IMR-90 (cell line): ENCODE results near the gene ZNF775. TPM values are rescaled to one million over a fixed set of nuclear protein-coding genes. Genes with fewer than 3 reads are reported as not detected.
A peak's percentile ranks its signal among the peaks of the same experiment; 100 is the strongest.

ENCODE experiments used
- ATAC-seq: fragments of 200-7000 bp; cut with Tn5 transposase; 2 replicates; pipeline ENCODE4 v1.9.1; 2020; ENCODE audit warnings: low read depth, mild to moderate bottlenecking, moderate library complexity
- BruUV-seq: library from RNA; stranded (reverse); fragments of 400-500 nt; replicated peaks from 2 replicates; lab custom pipeline; 2021; lab: Mats Ljungman, UMichigan
- CTCF ChIA-PET: fragments of 300-600 bp; formaldehyde crosslinking; extraction: SDS; loops from one replicate; lab custom pipeline; 2021; ENCODE audit warnings: antibody characterized with exemption; lab: Yijun Ruan, JAX
- POLR2A ChIA-PET: fragments of 300-600 bp; sonication (Branson Sonifier 250); formaldehyde crosslinking; loops from one replicate; lab custom pipeline; 2022; ENCODE audit warnings: antibody characterized with exemption; ENCODE audit not compliant: unreplicated experiment; lab: Charles Lee
- DNase-seq: peaks from one replicate; pipeline ENCODE4 v3.0.0; 2013
- H2AFZ ChIP-seq: replicated peaks from 2 replicates; pipeline ENCODE3; 2013; ENCODE audit warnings: low read length, mild to moderate bottlenecking; ENCODE audit not compliant: poor library complexity
- H2AK5ac ChIP-seq: 2 replicates; pipeline ENCODE4 v1.6.1; 2013; ENCODE audit warnings: low read depth, low read length, inconsistent platforms
- H2AK9ac ChIP-seq: replicated peaks from 2 replicates; pipeline ENCODE3; 2013; ENCODE audit warnings: mild to moderate bottlenecking, low read depth, low read length, moderate library complexity; ENCODE audit not compliant: poor library complexity
- H2BK120ac ChIP-seq: 2 replicates; pipeline ENCODE4 v1.6.1; 2013; ENCODE audit warnings: low read depth, low read length, inconsistent platforms
- H2BK15ac ChIP-seq: 3 replicates; pipeline ENCODE4 v1.6.1; 2013; ENCODE audit warnings: low read depth, low read length, inconsistent platforms
- H2BK20ac ChIP-seq: 2 replicates; pipeline ENCODE4 v1.6.1; 2013; ENCODE audit warnings: low read depth, mild to moderate bottlenecking, inconsistent platforms, low read length, moderate library complexity
- H2BK5ac ChIP-seq: 2 replicates; pipeline ENCODE4 v1.6.1; 2013; ENCODE audit warnings: mild to moderate bottlenecking, low read depth, low read length, inconsistent platforms; ENCODE audit not compliant: poor library complexity, severe bottlenecking
- H3K14ac ChIP-seq: replicated peaks from 2 replicates; pipeline ENCODE4 v1.6.1; 2013; ENCODE audit warnings: low read depth, low read length, inconsistent platforms
- H3K18ac ChIP-seq: 2 replicates; pipeline ENCODE4 v1.6.1; 2013; ENCODE audit warnings: low read depth, low read length, control low read depth
- H3K23ac ChIP-seq: 2 replicates; pipeline ENCODE4 v1.6.1; 2013; ENCODE audit warnings: low read depth, low read length, inconsistent platforms
- H3K27ac ChIP-seq: 2 replicates; pipeline ENCODE4 v1.5.1; 2013; ENCODE audit warnings: mild to moderate bottlenecking, control low read depth, low read length; ENCODE audit not compliant: insufficient read depth
- H3K27me3 ChIP-seq: 2 replicates; pipeline ENCODE4 v1.6.1; 2013; ENCODE audit warnings: low read length; ENCODE audit not compliant: control insufficient read depth, insufficient read depth
- H3K36me3 ChIP-seq: 2 replicates; pipeline ENCODE4 v1.6.1; 2013; ENCODE audit warnings: low read length, mixed read lengths; ENCODE audit not compliant: control insufficient read depth, insufficient read depth
- H3K4ac ChIP-seq: 2 replicates; pipeline ENCODE4 v1.6.1; 2013; ENCODE audit warnings: low read depth, low read length, inconsistent platforms
- H3K4me1 ChIP-seq: 2 replicates; pipeline ENCODE4 v1.6.1; 2013; ENCODE audit warnings: low read length, mixed read lengths; ENCODE audit not compliant: control insufficient read depth, insufficient read depth
- H3K4me2 ChIP-seq: 2 replicates; pipeline ENCODE4 v1.6.1; 2013; ENCODE audit warnings: low read depth, mild to moderate bottlenecking, control low read depth, low read length, moderate library complexity
- H3K4me3 ChIP-seq: 2 replicates; pipeline ENCODE4 v1.5.1; 2013; ENCODE audit warnings: low read depth, mild to moderate bottlenecking, control low read depth, low read length, moderate library complexity; ENCODE audit not compliant: insufficient read depth
- H3K56ac ChIP-seq: 2 replicates; pipeline ENCODE4 v1.6.1; 2013; ENCODE audit warnings: low read length, inconsistent platforms; ENCODE audit not compliant: insufficient read depth; ENCODE audit errors: extremely low read depth
- H3K79me1 ChIP-seq, 2 experiments: 2 replicates each; pipeline ENCODE4 v1.6.1; 2013; ENCODE audit warnings: low read length in 2 of 2, inconsistent platforms in 1 of 2, low read depth in 1 of 2
- H3K9ac ChIP-seq: 2 replicates; pipeline ENCODE4 v1.6.1; 2013; ENCODE audit warnings: low read depth, low read length, control low read depth
- H3K9me1 ChIP-seq: 2 replicates; pipeline ENCODE4 v1.6.1; 2013; ENCODE audit warnings: low read length, inconsistent platforms; ENCODE audit not compliant: insufficient read depth
- H3K9me3 ChIP-seq: 2 replicates; pipeline ENCODE4 v1.6.1; 2013; ENCODE audit warnings: low read length; ENCODE audit not compliant: control insufficient read depth, insufficient read depth
- H4K20me1 ChIP-seq: 2 replicates; pipeline ENCODE4 v1.6.1; 2013; ENCODE audit warnings: low read length, inconsistent platforms; ENCODE audit not compliant: insufficient read depth
- H4K5ac ChIP-seq: 2 replicates; pipeline ENCODE4 v1.6.1; 2013; ENCODE audit warnings: mild to moderate bottlenecking, low read depth, low read length, control low read depth
- H4K8ac ChIP-seq, 2 experiments: 2 replicates each; pipeline ENCODE4 v1.6.1; 2013; ENCODE audit warnings: low read depth in 2 of 2, low read length in 2 of 2, control low read depth in 1 of 2, inconsistent platforms in 1 of 2
- H4K91ac ChIP-seq: 2 replicates; pipeline ENCODE4 v1.6.1; 2013; ENCODE audit warnings: low read depth, low read length, inconsistent platforms; ENCODE audit not compliant: insufficient read depth
- BHLHE40 ChIP-seq: fragments of 150-350 bp; IDR thresholded peaks from 2 replicates; pipeline ENCODE4 v1.6.1; 2016; ENCODE audit warnings: mild to moderate bottlenecking, low read depth, low read length
- CHD1 ChIP-seq: IDR thresholded peaks from 2 replicates; pipeline ENCODE4 v1.6.1; 2012; ENCODE audit warnings: low read depth, low read length, improper control_type of control experiment
- FOS ChIP-seq: fragments of 150-350 bp; IDR thresholded peaks from 2 replicates; pipeline ENCODE4 v1.6.1; 2016; ENCODE audit warnings: low read depth, low read length
- MAZ ChIP-seq: IDR thresholded peaks from 2 replicates; pipeline ENCODE4 v1.6.1; 2012; ENCODE audit warnings: low read depth, mild to moderate bottlenecking, low read length, improper control_type of control experiment, moderate library complexity, borderline replicate concordance
- MXI1 ChIP-seq: IDR thresholded peaks from 2 replicates; pipeline ENCODE4 v1.6.1; 2012; ENCODE audit warnings: low read depth, mild to moderate bottlenecking, low read length, moderate library complexity, borderline replicate concordance
- POLR2A ChIP-seq: IDR thresholded peaks from 2 replicates; pipeline ENCODE4 v1.6.1; 2012; ENCODE audit warnings: mild to moderate bottlenecking, low read depth, low read length
- RAD21 ChIP-seq: IDR thresholded peaks from 2 replicates; pipeline ENCODE4 v1.6.1; 2012; ENCODE audit warnings: low read length, improper control_type of control experiment
- RCOR1 ChIP-seq: IDR thresholded peaks from 2 replicates; pipeline ENCODE4 v1.6.1; 2012; ENCODE audit warnings: mild to moderate bottlenecking, low read length, improper control_type of control experiment; ENCODE audit not compliant: insufficient replicate concordance
- RFX5 ChIP-seq: IDR thresholded peaks from 2 replicates; pipeline ENCODE4 v1.8.0; 2012; ENCODE audit warnings: low read depth, mild to moderate bottlenecking, low read length, moderate library complexity
- SMC3 ChIP-seq: fragments of 150-350 bp; IDR thresholded peaks from 2 replicates; pipeline ENCODE4 v1.6.1; 2016; ENCODE audit warnings: low read depth, mild to moderate bottlenecking, antibody characterized with exemption, low read length, moderate library complexity
- WGBS, 2 experiments: methylation state at CpG; one replicate each; pipeline versions ENCODE4 v1.1.5 to v1.1.7; 2013; ENCODE audit warnings: missing lambda C conversion rate in 2 of 2; ENCODE audit not compliant: insufficient read length in 1 of 2; ENCODE audit errors: extremely low coverage in 2 of 2; 5-methylcytosine and 5-hydroxymethylcytosine counted together
- dilution Hi-C: fragments of 300-500 bp; cut with HindIII; formaldehyde crosslinking; loops from one replicate; pipeline ENCODE4 v1.14.3; 2018; ENCODE audit warnings: low sequenced_read_pairs; ENCODE audit not compliant: unreplicated experiment
- in situ Hi-C: fragments of 300-500 bp; cut with MboI; formaldehyde crosslinking; loops from 3 replicates; pipeline ENCODE4 v1.14.3; 2019; ENCODE audit warnings: low sequenced_read_pairs, inconsistent platforms, mixed read lengths
- intact Hi-C: fragments of 100-400 bp; cut with micrococcal nuclease; formaldehyde crosslinking; loops from 2 replicates; pipeline ENCODE4 v1.10.0; 2022
- polyA plus RNA-seq, 3 experiments: library from polyadenylated mRNA; depleted of rRNA; stranded (reverse); fragments of >200 nt; gene quantifications; 2 replicates each; pipeline ENCODE4 v1.2.3, GENCODE V29; 2012; ENCODE audit warnings: low replicate concordance in 1 of 3
- total RNA-seq: library from RNA; depleted of rRNA; stranded (reverse); fragments of >200 nt; gene quantifications from 2 replicates; pipeline ENCODE4 v1.2.3, GENCODE V29; 2012
- TF ChIP-seq, protein P1 (sequence below): fragments of 150-350 bp; IDR thresholded peaks from 2 replicates; pipeline ENCODE4 v1.6.1; 2017; ENCODE audit warnings: mild to moderate bottlenecking, antibody characterized with exemption, low read length, low read depth
- TF ChIP-seq, protein P2 (sequence below): fragments of 150-350 bp; IDR thresholded peaks from 2 replicates; pipeline ENCODE4 v1.6.1; 2016; ENCODE audit warnings: low read depth, mild to moderate bottlenecking, low read length, moderate library complexity, borderline replicate concordance

Gene ZNF775
- total and polyA plus RNA-seq, 2 of the 4 experiments (the other 2 are of a cell fraction): 1.4 to 2.6 TPM

DNA sequence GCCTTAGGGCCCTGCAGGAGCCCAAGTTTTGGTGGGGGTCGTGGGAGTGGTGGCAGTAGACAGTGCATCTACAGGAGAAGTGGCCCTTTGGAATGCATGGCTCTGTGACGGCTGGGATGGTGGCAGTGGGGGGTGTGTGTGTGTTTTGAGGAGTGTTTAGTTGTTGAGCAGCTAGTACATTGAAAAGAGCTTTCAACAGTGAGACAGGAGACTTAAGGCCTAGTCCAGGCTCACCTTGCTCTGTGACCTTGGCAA is 27.1 kb downstream of the ZNF775 start:
- no peaks in the 10 kb centered on the region; the same call in 1 of the 2 replicates for H3K36me3 ChIP-seq
- H4K8ac ChIP-seq: peak overlapping the region; percentile 57 to 73; a peak in 3 of 4 replicates
- no peak overlapping the region; the same call in 1 of the 2 replicates for H3K56ac ChIP-seq
- ChIA-PET CTCF (interaction anchor here (1.0 to 1.3 kb wide), 3 partner anchors 14 to 21 kb away, joined by 3 to 4 read pairs (median 4); no protein-coding TSS in a partner anchor), POLR2A (no interaction called here)
- peak overlapping the region; percentile 15 for H2BK5ac ChIP-seq
- dilution Hi-C loops: no loop called here
- peak overlapping the region; percentile 83 for H3K23ac ChIP-seq
- H2BK120ac ChIP-seq: peak overlapping the region; percentile 36; the same call in 1 of the 2 replicates
- peak overlapping the region; percentile 56; the same call in 1 of the 3 replicates for H2BK15ac ChIP-seq
- in situ Hi-C loops: loop anchor here (25.0 kb wide), 2 partner anchors 544 to 581 kb away; partner anchors contain the start of genes ATP6V0E2, KCNH2 and NOS3
- BruUV-seq: no TSS peak
- H4K5ac ChIP-seq: peak overlapping the region; percentile 82; the same call in 1 of the 2 replicates
- H3K27ac ChIP-seq: peak overlapping the region; percentile 50; the same call in 1 of the 2 replicates
- 0% methylated on average over 1 of the region's 2 CpGs; no CpG with 5 or more reads in 1 of the 2 experiments for WGBS, 2 experiments
- H4K91ac ChIP-seq: peak overlapping the region; percentile 74
- H3K27me3 ChIP-seq: no peaks in the 10 kb centered on the region
- H3K4me1 ChIP-seq: peaks cover 20% of the 10 kb centered on the region
- H3K9me1 ChIP-seq: peaks cover 20% of the 10 kb centered on the region
- no peaks in the 10 kb centered on the region for H3K9me3 ChIP-seq
- no peak for ATAC-seq
- no peak for DNase-seq
- H3K14ac ChIP-seq: peak overlapping the region; percentile 74; the same call in 1 of the 2 replicates
- peaks cover 0 to 27% of the 10 kb centered on the region in 2 experiments; a peak in 3 of 4 replicates for H3K79me1 ChIP-seq
- peak overlapping the region; percentile 95 for H3K4ac ChIP-seq
- peak overlapping the region; percentile 61 for H3K4me3 ChIP-seq
- H2BK20ac ChIP-seq: peak overlapping the region; percentile 47; the same call in 1 of the 2 replicates
- H2AFZ ChIP-seq: peak overlapping the region; percentile 94
- intact Hi-C loops: no loop called here
- H4K20me1 ChIP-seq: no peaks in the 10 kb centered on the region; the same call in 1 of the 2 replicates
- peak overlapping the region; percentile 5; the same call in 1 of the 2 replicates for H2AK5ac ChIP-seq
- peak overlapping the region; percentile 94 for H2AK9ac ChIP-seq
- H3K9ac ChIP-seq: peak overlapping the region; percentile 55
- H3K18ac ChIP-seq: peak overlapping the region; percentile 22; the same call in 1 of the 2 replicates
- peak overlapping the region; percentile 82 for H3K4me2 ChIP-seq
- TF ChIP-seq CHD1 (no peak), MXI1 (no peak), BHLHE40 (no peak), RAD21 (no peak), RFX5 (no peak), POLR2A (no peak), SMC3 (no peak), FOS (no peak), MAZ (no peak), RCOR1 (no peak)
- TF ChIP-seq, protein P1, sequence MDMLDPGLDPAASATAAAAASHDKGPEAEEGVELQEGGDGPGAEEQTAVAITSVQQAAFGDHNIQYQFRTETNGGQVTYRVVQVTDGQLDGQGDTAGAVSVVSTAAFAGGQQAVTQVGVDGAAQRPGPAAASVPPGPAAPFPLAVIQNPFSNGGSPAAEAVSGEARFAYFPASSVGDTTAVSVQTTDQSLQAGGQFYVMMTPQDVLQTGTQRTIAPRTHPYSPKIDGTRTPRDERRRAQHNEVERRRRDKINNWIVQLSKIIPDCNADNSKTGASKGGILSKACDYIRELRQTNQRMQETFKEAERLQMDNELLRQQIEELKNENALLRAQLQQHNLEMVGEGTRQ: no peak
- TF ChIP-seq, protein P2, sequence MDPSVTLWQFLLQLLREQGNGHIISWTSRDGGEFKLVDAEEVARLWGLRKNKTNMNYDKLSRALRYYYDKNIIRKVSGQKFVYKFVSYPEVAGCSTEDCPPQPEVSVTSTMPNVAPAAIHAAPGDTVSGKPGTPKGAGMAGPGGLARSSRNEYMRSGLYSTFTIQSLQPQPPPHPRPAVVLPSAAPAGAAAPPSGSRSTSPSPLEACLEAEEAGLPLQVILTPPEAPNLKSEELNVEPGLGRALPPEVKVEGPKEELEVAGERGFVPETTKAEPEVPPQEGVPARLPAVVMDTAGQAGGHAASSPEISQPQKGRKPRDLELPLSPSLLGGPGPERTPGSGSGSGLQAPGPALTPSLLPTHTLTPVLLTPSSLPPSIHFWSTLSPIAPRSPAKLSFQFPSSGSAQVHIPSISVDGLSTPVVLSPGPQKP: no peak
